T1000 (cell line): ENCODE measurements around the gene COL20A1.

Experiments used
- DNase-seq: peaks from one replicate; lab custom pipeline; 2025; ENCODE audit warnings: mixed read lengths; lab: John Stamatoyannopoulos, UW

The COL20A1 gene

DNA sequence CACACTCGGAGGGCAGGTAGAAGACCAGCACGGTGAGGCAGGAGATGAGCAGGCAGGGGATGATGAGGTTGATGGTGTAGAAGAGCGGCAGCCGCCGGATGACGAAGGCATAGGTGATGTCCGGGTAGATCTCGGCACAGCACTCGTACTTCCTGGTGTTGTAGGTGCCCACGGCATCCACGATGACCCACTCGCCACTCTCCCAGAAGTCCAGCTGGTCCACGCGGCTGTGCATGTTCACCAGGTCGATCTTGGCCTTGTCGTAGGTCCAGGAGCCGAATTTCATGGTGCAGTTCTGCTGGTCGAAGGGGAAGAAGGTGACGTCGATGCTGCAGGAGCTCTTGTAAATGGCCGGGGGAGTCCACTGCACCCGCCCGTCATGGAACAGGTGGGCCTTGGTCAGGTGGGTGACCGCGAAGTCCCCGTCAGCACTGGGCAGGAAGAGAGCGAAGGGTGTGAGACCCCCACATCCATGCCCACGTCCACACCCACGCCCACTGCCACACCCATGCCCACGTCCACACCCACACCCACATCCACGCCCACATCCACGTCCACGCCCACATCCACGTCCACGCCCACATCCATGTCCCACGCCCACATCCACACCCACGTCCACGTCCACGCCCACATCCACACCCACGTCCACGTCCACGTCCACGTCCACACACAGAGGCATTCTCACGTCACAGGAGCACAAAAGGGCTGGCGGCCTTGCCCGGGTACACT is 57.8 kb downstream of the COL20A1 start:
- no peak for DNase-seq

DNA sequence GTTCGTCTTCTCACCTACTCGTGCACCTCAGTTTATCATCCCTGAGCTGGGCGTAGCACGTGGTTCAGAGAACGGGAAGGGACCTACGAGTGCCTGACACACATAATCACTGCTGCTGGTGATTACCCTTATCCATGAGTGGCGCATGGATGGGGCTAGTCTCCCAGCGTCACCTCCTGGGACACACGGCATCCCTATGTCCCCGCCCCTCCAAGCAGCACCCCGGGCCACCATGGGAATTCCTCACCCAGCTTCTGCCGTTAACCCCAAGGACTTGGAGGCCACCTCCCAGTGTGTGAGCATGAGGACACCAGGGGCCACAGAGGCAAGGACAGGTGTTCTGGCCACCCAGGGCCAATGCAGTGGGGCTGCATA is 58.3 kb downstream of the COL20A1 start:
- DNase-seq = no peak

DNA sequence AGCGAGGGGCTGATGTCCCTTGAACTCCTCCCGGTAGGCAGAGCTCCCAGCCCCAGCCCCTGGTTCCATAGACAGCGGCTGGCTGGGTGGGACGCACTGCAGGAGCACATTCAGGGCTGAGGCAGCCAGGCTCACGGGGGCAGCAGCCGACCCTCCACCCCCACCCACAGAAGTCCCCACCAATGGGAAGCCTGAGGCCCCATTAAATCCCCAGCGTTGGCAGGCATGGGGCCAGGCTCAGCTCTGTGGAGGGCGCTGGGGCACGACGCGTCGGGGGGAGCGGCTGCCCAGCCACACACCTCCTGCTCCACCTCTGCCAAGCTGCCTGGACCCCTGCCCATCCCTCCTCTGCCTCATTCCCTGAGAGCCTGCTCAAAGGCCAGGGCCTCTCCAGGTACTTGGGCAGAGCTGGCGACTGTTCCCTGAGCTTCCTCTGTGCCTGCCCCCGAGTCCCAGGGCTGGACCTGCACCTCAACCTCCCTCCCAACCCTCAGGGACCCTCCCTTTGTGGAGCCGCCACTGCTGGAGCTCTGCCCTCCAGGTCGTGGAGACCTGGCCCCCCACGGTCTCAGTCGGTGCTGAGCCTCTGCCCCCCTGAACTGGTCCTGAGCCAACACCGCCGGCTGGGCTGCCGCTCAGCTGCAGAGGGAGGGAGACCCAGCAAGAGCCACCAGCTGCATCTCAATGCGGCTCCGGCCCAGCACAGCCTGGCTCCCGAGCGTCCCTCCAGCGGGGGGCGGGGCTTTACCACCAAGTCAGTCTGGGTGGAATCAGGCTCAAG is 59.0 kb downstream of the COL20A1 start:
- no peak for DNase-seq

DNA sequence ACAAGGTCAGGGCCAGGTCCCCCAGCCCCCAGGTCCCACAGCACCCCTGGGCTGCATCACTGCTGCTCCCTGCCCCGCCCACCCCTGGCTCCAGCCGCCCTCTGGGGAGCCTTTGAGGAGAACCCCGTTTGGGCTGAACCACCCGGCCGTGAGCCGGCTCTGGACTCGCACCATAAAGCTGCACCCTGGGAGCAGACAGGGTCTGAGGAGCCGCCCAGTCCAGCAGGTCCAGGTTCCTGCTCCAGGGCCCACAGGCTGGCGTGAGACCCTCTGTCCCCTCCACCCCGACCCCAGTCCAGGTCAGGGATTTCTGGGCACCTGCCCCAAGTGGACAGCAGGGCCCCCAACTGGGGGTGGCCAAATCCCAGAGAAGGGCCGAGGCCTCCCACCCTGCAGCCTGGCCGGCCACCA is 59.8 kb downstream of the COL20A1 start:
- no peak for DNase-seq

DNA sequence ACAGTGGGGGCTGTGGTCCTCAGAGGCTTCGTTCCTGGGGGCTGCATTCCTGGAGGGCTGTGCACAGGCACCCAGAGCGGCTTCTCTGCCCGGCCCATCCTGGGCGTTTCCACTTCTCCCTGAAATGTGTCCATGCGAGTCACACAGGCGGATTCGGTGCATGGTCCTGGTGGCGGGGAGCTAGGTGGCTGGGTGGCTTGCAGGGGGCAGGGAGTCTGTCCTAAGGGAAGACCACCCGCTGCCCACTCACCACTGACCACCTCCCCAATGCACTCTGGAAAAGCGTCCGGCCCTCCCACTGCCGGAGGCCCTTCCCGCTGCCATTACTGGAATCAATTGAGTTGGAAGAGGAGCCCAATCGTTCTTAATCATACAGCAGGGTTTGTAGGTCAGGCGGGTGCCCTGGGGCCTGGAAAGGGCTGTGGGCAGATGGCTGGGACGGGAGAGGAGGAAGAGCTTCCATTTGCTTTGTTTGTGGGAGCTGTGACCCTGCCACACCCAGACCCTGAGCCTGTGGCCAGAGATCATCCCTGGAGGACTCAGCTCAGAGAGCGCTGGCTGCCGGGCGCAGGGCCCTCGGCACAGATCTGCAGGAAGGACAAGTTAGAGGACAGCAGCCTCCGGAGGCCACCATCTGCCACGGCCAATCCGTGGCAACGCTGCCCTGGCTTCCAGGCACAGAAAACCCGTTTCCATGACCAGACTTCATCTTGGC is 61.8 kb downstream of the COL20A1 start:
- DNase-seq = no peak

DNA sequence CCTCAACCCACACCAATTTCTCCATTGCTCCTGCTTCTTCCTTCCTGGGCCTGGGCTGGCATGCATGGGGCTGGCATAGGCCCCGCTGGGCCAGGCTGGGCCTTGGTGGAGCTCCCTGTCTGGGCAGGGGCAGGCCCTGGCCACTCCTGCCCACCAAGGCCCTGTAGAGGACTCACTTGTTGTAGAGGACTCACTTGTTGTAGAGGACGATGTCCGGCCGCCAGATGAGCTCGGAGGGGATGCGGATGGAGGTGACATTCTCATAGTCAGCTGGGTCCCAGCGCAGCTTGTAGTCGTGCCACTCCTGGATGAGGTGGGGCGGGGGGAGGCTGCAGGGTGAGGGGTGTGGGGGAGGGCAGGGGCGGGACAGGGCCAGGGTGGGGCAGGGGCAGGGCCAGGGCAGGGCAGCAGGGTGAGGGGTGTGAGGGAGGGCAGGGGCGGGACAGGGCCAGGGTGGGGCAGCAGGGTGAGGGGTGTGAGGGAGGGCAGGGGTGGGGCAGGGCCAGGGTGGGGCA is 62.9 kb downstream of the COL20A1 start:
- no peak for DNase-seq

DNA sequence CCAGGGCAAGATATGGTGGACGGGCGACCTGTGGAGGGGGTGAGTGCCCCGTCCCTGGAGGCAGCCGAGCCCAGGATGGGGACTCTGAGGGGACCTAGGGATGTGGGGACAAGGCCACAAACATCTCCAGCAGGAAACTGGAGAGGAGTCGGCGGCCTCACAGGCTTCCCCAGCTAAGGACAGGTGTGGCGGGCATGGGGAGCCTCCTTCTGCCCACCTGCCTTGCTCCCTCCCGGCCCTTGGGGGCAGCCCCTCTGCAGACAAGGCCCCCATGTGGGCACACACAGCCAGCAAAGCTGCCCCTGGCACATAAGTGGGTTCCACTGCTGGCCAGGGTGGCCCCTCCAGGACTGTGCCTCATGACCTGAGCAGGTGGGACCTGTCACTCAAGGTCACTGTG is 63.5 kb downstream of the COL20A1 start:
- DNase-seq = no peak

DNA sequence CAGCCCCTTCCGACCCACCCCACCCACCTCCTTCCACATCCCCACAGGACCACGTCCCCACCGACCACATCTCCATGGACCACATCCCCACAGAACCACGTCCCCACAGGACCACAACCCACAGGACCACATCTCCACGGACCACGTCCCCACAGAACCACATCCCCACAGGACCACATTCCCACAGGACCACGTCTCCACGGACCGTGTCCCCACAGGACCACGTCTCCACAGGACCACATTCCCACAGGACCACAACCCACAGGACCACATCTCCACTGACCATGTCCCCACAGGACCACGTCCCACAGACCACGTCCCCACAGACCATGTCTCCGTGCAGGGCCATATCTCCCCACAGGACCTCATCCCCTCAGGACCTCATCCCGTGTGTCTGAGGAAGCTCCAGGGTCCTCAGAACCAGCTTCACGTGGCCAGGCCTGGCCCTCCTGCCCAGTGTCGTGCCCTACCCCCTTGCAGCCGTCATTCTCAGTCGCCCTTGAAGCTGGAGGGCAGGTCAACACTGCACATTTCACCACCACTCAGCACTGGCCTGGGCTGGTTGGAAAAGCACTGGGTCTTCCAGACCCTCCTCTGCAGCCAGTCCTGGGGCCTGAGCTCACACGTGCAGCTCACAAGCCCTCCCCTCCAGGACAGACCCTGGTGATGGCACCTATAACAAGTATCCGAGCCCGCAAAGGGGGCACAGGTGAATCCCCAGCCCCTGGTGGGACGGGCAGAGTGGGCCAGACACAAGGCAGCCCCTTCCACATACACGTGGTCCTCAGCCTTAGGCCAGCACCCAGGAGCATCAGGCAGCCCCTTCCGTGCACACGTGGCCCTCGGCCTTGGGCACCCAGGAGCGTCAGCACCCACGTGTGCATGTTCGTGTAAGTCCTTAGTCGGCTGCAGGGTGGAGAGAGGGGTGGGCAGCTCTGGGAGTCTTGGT is 64.2 kb downstream of the COL20A1 start:
- no peak for DNase-seq

DNA sequence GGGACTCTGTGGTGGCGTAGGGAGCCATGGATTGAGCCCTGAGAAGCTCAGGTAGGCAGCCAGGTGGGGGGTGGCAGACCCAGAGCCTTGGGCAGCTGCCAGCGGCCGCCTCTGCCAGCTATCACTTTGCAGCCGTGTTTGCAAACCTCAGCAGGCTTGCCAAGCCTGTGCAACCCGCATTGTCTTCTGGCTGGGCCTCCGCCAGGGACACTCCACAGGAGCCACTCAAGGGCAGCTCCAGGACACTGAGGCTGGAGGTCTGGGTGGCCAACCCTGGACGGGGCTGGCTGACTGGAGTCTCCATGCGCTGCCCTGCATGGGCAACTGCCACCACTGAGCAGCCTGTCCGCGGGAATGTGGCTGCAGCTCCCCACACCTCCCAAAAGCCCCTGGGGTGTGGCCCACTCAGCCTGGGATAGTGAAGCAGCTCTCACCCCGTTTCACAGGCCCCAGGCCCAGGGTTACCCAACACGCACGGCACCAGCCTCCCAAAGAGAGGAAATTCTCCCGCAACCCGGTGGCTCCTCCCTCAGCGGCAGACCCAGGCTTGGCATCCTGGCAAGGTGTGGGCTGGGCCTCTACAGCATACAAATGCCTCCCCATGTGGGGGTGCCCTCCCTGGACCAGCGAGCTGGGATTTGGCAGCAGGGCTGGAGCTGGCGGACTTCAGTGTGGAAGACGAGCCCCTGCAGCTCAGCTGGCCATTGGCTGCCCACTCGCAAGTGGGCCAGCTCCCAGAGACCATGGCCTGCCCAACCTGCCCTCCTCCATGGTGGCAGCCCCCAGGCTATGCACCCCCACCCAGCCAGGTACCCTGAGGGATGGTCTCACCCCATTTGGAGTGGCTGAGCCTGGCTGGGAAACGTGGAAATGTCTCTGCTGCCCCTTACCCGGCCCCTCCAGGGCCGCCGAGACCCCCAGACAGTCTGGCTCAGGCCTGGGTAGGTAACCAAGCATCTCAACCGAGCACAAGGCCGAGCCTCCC is 65.2 kb downstream of the COL20A1 start:
- no peak for DNase-seq

DNA sequence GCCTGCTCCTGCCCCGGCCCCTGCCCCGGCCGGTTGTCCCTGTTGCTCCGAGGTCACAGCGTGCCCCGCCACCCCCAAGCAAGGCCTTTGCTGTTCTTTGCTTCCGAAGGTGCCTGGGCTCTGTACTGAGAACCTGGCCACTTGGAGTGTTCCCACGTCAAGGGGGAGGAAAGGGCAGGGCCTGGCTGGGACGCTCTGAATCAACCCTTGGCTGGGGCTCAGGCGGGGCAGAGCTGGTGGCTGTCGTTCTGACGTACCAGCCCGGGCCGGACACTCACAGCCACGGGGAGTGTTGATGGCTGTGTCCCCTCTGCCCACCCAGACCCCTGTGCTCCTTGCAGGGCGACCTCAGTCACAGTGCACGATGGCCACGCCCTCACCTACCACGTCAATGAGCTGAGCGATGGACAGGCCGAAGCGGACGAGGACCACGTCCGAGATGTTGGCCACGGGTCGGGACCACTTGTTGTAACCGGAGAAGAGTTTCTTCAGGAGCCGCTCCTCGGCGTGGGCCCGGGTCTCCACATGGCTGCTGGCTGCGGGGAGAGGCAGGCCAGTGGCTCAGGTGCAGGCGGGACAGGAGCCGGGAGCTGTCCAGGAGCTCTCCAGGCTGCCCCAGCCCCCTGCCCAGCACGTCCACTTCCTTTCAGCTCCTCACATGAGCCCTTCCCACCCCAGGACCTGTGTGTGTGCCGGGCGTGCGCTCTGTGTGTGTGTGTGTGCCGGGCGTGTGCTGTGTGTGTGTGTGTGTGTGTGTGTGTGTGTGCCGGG is 66.4 kb downstream of the COL20A1 start:
- DNase-seq = no peak

DNA sequence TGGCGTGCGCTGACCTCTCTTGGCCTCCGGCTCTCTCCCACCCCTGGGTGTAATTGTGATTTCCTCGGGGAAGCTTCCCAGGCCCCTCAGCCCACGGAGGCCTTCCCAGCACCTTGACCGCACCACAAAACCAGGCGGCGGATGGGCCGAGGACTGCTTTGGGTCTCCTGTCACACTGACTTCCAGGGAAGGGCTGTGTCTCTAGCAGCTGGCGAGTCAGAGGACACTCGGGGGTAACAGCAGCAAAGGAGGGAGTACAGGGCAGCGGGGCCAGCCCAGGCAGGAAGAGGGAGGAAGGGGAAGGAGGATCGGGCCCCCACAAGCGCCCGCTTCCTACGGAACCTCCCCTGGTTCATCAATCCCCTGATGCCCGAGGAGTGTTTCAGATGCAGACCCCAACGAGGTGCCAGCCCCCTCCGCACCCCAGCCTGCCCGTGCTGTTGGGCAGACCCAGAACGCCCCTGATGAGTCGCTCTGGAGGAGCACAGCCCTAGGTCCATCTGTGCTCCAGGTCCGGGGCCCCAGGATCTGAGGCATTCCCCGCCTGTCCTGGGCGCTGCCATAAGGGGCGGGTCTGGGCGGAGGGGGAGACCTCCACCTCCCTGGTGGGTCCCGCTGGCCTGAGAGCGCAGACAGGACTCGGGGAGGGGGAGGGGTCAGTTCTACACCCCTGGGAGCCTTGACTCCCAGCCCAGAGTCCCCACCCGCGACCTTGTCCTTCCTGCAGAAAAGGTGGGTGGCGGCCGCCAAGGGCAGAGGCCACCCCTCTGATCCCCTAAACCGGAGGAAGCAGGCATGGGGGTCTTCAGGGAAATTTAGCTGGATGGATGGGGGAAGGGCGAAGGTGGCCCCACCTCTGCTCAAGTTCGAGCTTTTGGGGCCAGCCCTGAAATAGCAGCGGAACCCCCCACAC is 67.2 kb downstream of the COL20A1 start:
- DNase-seq = no peak

DNA sequence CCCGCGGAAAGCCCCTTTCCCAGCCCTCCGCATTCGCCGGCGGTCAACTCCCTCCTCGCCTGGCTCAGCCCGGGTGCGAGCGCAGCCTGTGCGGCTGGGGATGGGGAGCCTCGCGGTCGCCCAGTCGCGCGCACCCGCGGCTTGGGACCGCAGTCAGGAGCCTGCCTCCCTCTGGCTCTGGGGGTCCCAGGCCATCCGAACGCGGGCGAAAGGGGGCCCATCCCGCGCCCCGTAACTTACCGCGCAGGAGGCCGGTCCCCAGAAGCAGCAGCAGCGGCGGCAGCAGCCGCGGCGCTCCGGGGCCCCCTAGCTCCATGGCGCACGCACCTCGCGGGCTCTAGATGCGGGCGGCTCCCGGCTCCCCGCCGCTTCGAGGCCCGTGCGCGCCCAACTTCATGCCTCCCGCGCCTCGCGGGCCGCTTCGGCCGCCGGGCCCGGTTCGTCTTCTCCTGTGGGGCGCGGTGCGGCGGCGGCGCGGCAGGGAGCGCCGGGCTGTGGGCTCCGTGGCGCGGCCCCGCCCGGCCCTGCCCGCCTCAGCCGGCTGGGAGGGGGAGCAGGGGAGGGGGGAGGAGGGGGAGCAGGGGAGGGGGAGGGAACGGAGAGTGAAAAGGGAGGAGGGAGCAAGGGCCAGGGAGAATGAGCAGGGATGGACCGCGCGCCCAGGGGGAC is 68.0 kb downstream of the COL20A1 start, which contains the start of gene CHRNA4:
Gene CHRNA4 (minus strand): TSS at position 500 of the 669 bp plus-strand sequence. CDS start 184 bp downstream, at position 316.
- no peak for DNase-seq

DNA sequence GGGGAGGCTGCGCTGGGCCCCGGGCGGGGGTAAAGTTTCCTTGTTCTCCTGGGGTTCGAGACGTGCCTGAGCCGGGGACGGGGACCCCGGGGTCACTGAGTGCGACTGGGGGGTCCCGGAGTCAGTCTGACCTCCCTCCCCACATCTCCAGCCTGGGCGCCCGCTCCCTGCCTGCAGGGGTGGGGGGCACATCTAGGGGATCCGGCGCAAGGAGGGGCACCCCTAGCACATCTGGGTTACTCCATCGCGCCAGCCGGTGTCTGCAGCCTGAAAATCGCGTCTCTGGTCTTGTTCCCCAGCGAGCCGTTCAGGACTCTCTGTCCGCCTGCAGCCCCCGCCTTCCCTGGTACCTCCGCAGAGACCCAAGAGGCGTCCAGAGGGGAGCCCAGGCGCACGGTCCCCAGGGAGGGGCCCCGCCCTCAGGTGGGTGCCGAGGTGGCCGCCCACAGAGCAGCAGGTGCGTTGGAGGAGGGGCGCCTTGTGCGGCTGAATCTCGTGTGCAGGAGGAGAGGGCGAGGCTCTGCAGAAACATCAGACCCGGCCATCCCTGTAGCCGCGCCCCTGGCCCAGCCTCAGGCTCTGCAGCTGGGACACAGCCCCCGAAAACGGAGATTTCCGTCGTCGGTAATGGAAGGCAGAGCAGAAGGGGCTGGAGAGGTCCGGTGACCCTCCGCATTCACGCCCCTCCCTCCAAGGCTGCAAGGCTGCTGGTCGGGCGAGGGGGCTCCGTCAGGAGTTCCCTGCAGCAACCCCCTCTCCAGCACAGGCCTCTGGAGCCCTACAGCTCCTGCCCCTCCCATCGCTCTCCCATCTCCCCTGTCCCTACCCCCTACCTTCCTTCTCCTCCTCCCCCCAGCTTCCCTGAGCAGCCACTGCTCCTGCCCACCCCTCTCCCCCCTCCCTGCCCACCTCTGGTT is 68.8 kb downstream of the COL20A1 start:
- DNase-seq = no peak

DNA sequence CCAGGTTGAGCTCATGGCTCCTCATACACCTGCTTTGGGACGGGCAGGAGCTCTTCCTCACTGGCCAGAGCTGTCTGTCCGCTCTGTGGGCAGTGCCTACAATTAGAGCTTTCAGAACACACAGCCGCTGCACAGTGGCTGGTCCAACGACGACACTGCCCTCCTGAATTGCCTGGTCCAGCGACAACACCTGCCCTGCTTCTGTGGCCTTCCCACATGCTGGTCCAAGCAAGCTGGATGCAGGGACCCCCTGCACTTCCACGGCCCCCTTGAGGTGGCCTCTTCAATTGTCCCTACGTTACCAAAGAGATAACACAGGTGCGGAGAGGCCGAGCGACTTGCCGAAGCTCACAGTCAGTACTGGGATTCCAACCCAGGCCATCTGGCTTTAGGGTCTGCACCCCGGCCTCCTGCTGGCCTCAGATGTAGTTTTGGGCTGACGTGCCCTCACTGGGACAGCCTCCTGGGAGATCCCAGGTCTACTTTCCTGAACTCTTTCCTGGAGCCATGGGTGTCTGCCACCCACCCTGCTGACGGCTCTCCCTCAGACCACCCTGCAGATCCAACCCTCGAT is 69.5 kb downstream of the COL20A1 start:
- no peak for DNase-seq

DNA sequence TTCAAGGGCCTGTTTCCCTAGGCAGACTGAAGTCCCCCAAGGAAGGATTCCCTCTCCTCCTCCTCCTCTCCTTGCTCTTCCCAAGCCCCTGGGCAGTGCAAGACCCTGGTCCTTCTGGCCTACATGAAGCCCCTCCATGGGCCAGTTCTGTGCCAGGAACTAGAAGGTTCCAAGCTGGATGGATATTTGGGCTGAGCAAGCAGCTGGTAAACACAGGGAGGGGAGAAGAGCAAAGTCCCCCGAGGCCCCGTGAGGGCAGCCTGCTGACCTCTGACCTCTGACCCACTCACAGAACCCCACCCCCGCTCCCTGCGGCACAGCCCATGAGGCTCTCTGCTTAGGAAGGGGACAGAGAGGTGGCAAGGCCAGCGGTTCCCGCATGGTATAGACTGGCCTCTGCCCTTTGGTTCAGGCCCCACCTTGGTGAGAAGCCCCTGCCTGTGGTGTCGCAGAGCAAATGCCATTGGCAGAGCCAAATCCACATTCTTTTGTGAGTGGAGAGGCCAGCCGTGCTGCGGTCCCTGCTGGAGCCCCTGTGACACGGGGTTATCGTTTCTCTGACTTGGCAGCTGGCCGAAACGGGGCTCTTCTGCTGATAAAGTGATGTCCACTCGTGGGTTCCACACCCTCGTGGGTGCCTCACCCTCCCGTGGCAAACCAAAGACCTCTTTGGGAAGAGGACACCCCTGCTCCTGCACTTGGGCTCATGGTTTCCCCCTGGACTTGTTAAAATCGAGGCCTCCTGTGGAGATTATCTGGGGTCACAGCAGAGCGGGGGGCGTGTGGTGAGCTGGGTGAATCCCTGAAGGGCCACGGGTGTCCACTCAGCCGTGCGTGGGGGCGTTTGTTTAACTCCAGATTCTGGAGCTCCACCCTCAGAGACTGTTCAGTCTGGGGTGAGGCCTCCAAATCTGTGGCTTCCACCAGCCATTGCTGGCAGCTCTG is 70.3 kb downstream of the COL20A1 start:
- DNase-seq = no peak
